Right kidney (tissue), 1 donor: ENCODE data around the gene PAX7.

ENCODE experiments used
- DNase-seq: peaks from one replicate; pipeline ENCODE4 v3.0.0-alpha.2; 2016

The PAX7 gene

GRCh38 chr1:18796950-18797349 is 166.3 kb downstream of the PAX7 start:
- no peak for DNase-seq
